Measurements from ENCODE around the gene CDK18.

- no peak for TF ChIP-seq POLR2A (IDR thresholded peaks at IDR 0.05)
- no peak for TF ChIP-seq CTCF (IDR thresholded peaks at IDR 0.05)
These were observed 31.0 kb upstream of the CDK18 start for GRCh38 chr1:205473475-205473874.

Data from uterus (tissue), 2 donors.